ENCODE data around the gene RMDN2.

- TF ChIP-seq EZH2 (optimal IDR thresholded peaks at IDR 0.05; ENCODE audit: low read depth, low read length) (no peak), CTCF (IDR thresholded peaks at IDR 0.05; ENCODE audit: low read length) (no peak), EZH2phosphoT487 (IDR thresholded peaks at IDR 0.05; ENCODE audit: low read length) (no peak)
These were observed 91.1 kb downstream of the RMDN2 start for GRCh38 chr2:38016219-38016618.
